Smooth muscle cell (in vitro differentiated cells): Measurements from ENCODE around the gene HAO2. TPM values are rescaled to one million over a fixed set of nuclear protein-coding genes. Genes with fewer than 3 reads are reported as not detected.

Experiments
- DNase-seq: peaks from one replicate; lab custom pipeline; 2025; ENCODE audit not compliant: unreplicated experiment; lab: John Stamatoyannopoulos, UW
- H2AFZ ChIP-seq: fragments of 200-600 bp; sonication (generic); 2 replicates; pipeline ENCODE4 v1.6.0; 2016; ENCODE audit warnings: antibody characterized with exemption, low read depth, mild to moderate bottlenecking
- H3F3A ChIP-seq: fragments of 200-600 bp; sonication (generic); 2 replicates; pipeline ENCODE4 v1.6.0; 2017; ENCODE audit warnings: antibody characterized with exemption, low read depth
- H3K27ac ChIP-seq: fragments of 200-600 bp; sonication (generic); 2 replicates; pipeline ENCODE4 v1.5.1; 2016; ENCODE audit warnings: low read depth, mild to moderate bottlenecking
- H3K27me3 ChIP-seq: fragments of 200-600 bp; sonication (generic); 2 replicates; pipeline ENCODE4 v1.6.1; 2016; ENCODE audit warnings: low read depth, mild to moderate bottlenecking
- H3K36me3 ChIP-seq: fragments of 200-600 bp; sonication (generic); 2 replicates; pipeline ENCODE4 v1.5.1; 2016; ENCODE audit warnings: low read depth
- H3K4me1 ChIP-seq: fragments of 200-600 bp; sonication (generic); 2 replicates; pipeline ENCODE4 v1.5.1; 2016; ENCODE audit warnings: low read depth
- H3K4me2 ChIP-seq: fragments of 200-600 bp; sonication (generic); 2 replicates; pipeline ENCODE4 v1.6.0; 2016; ENCODE audit warnings: mild to moderate bottlenecking
- H3K4me3 ChIP-seq: fragments of 200-600 bp; sonication (generic); 2 replicates; pipeline ENCODE4 v1.5.1; 2016; ENCODE audit warnings: mild to moderate bottlenecking
- H3K79me2 ChIP-seq: fragments of 200-600 bp; sonication (generic); 2 replicates; pipeline ENCODE4 v1.6.0; 2016; ENCODE audit warnings: low read depth, mild to moderate bottlenecking
- H3K9ac ChIP-seq: fragments of 200-600 bp; sonication (generic); 2 replicates; pipeline ENCODE4 v1.6.0; 2016; ENCODE audit warnings: low read depth
- H3K9me3 ChIP-seq: fragments of 200-600 bp; sonication (generic); replicated peaks from 2 replicates; pipeline ENCODE4 v1.5.1; 2016; ENCODE audit warnings: low read depth
- H4K20me1 ChIP-seq: fragments of 200-600 bp; sonication (generic); 2 replicates; pipeline ENCODE4 v1.6.0; 2016; ENCODE audit warnings: low read depth
- WGBS: methylation state at CpG from one replicate; pipeline ENCODE4 v1.1.7; 2016; ENCODE audit warnings: low lambda C conversion rate; 5-methylcytosine and 5-hydroxymethylcytosine counted together
- polyA plus RNA-seq: library from polyadenylated mRNA; unstranded; fragments of >200 nt; fragmentation: Nextera tagmentation; extraction: Ambion mirVana; gene quantifications from 2 replicates; pipeline ENCODE4 v1.2.1, GENCODE V29; 2016
- total RNA-seq: library from RNA; depleted of rRNA; stranded (reverse); fragments of >200 nt; gene quantifications from 2 replicates; pipeline ENCODE4 v1.2.3, GENCODE V29; 2014
- TF ChIP-seq, protein P1 (sequence below): fragments of 200-600 bp; sonication (generic); IDR thresholded peaks from 2 replicates; pipeline ENCODE4 v1.5.1; 2017; ENCODE audit warnings: borderline replicate concordance, mild to moderate bottlenecking, antibody characterized with exemption; ENCODE audit not compliant: insufficient read depth, poor library complexity, severe bottlenecking

HAO2 gene
- total and polyA plus RNA-seq, 2 experiments from 2014 or later = not detected

DNA sequence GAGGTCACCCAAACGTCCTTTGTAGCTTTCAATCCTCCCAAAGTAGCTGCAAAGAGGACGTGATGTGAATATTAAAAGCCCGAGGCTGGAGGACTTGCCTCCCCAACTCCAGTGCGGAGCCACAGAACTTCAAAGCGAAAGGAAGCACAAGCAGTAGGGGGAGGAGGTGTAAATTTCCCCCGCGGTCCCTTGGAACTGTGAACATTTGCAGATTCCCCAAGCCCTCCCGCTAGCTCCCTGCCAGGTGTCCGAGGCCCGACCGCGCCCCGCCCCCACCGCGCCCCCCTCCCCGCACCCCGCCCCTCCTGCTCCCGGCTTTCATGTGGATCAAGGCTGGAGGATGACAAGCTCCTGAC lies 41.5 kb upstream of the HAO2 start:
- no peaks in the 10 kb centered on the region for H3K9me3 ChIP-seq
- H3K27me3 ChIP-seq = peaks cover 47% of the 10 kb centered on the region
- TF ChIP-seq, protein P1, sequence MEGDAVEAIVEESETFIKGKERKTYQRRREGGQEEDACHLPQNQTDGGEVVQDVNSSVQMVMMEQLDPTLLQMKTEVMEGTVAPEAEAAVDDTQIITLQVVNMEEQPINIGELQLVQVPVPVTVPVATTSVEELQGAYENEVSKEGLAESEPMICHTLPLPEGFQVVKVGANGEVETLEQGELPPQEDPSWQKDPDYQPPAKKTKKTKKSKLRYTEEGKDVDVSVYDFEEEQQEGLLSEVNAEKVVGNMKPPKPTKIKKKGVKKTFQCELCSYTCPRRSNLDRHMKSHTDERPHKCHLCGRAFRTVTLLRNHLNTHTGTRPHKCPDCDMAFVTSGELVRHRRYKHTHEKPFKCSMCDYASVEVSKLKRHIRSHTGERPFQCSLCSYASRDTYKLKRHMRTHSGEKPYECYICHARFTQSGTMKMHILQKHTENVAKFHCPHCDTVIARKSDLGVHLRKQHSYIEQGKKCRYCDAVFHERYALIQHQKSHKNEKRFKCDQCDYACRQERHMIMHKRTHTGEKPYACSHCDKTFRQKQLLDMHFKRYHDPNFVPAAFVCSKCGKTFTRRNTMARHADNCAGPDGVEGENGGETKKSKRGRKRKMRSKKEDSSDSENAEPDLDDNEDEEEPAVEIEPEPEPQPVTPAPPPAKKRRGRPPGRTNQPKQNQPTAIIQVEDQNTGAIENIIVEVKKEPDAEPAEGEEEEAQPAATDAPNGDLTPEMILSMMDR = no peak
- no peak overlapping the region for H3K9ac ChIP-seq
- no peak overlapping the region for H3K27ac ChIP-seq
- peaks cover 6% of the 10 kb centered on the region for H3K4me1 ChIP-seq
- no peak for DNase-seq
- H3F3A ChIP-seq = no peaks in the 10 kb centered on the region
- H2AFZ ChIP-seq = no peak overlapping the region
- peak overlapping the region; percentile 90 for H3K4me2 ChIP-seq
- 3% methylated on average over 18 of the region's 18 CpGs for WGBS
- no peaks in the 10 kb centered on the region for H4K20me1 ChIP-seq
- no peaks in the 10 kb centered on the region for H3K36me3 ChIP-seq
- H3K4me3 ChIP-seq = peak overlapping the region; percentile 45
- H3K79me2 ChIP-seq = no peaks in the 10 kb centered on the region

GRCh38 chr1:119327450-119328155 lies 41.0 kb upstream of the HAO2 start:
- Histone ChIP-seq H4K20me1 (no peaks in the 10 kb centered on the region), H3F3A (no peaks in the 10 kb centered on the region), H3K27me3 (peaks cover 51% of the 10 kb centered on the region), H3K4me1 (peaks cover 11% of the 10 kb centered on the region), H3K4me3 (peak overlapping the region; percentile 45), H3K27ac (no peak overlapping the region), H3K9me3 (no peaks in the 10 kb centered on the region), H3K9ac (no peak overlapping the region), H2AFZ (peak overlapping the region; percentile 87), H3K36me3 (no peaks in the 10 kb centered on the region), H3K79me2 (no peaks in the 10 kb centered on the region), H3K4me2 (peak overlapping the region; percentile 90)
- TF ChIP-seq, protein P1 = peak; percentile 41
- 3% methylated on average over 34 of the region's 34 CpGs for WGBS
- peak; percentile 26 for DNase-seq

DNA sequence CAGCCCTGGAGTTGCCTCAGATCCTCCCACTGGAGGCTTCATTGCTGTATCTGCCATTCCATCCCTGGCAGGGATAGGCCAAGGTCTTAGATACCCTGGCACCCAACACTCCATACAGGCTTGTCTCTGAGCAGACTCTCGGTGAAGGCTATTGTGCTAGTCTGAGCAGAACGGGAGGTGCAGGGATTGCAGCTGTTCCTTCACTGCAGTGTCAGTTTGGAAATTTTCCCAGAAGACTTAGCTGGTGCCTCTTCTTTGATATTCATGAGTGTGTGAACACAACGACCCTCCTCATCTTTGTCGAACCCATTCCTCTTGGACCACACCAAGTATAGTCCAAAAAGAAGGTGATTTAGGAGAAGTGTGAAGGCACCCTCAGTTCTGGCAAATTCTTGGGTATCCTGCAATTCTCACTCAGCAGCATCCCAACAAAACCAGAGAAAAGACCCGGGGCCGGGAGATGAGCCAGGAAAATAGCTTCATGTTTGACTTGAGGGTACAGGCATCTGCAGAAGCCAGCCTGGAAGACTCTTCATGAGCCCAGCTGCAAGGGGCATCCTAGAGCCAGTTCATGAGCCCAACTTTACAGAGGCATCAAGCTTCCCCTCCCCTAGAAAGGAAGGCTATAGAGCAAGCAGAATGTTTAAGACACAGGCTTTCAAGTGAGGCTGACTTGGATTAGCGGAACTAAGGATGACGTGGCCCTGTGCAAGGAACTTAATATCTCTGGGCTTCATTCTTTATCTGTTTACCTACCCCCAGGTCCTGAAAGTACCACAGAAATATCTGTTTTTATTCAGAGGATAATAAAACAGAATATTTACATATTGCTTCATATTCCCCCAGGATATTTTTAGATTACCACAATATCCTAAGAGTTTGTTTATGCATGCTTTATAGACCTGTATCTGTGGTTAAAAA lies 38.8 kb upstream of the HAO2 start:
- no peaks in the 10 kb centered on the region for H3F3A ChIP-seq
- no peak overlapping the region for H3K27ac ChIP-seq
- no peak for DNase-seq
- no peak overlapping the region for H3K4me3 ChIP-seq
- H3K36me3 ChIP-seq = no peaks in the 10 kb centered on the region
- H3K79me2 ChIP-seq = no peaks in the 10 kb centered on the region
- TF ChIP-seq, protein P1 = no peak
- H3K9me3 ChIP-seq = no peaks in the 10 kb centered on the region
- H3K4me1 ChIP-seq = peaks cover 12% of the 10 kb centered on the region
- no peak overlapping the region for H3K9ac ChIP-seq
- H4K20me1 ChIP-seq = no peaks in the 10 kb centered on the region
- no peak overlapping the region for H2AFZ ChIP-seq
- no peak overlapping the region for H3K4me2 ChIP-seq
- WGBS = 86% methylated on average over 8 of the region's 8 CpGs
- H3K27me3 ChIP-seq = peaks cover 47% of the 10 kb centered on the region
